ENCODE measurements around the gene OR52R1.

- no peak for TF ChIP-seq CTCF (IDR thresholded peaks at IDR 0.05; ENCODE audit: low read length)
- TF ChIP-seq EZH2phosphoT487 (IDR thresholded peaks at IDR 0.05; ENCODE audit: low read length): no peak
- no peak for TF ChIP-seq EZH2 (optimal IDR thresholded peaks at IDR 0.05; ENCODE audit: low read depth, low read length)
These were observed 21.0 kb upstream of the OR52R1 start for GRCh38 chr11:4825132-4825531.
